ENCODE data around the gene COX5B. TPM values are rescaled to one million over a fixed set of nuclear protein-coding genes. Genes with fewer than 3 reads are reported as not detected.

The COX5B gene
- total RNA-seq, 4 donors from 2014 or later = 248 to 409 (median 335) TPM

DNA sequence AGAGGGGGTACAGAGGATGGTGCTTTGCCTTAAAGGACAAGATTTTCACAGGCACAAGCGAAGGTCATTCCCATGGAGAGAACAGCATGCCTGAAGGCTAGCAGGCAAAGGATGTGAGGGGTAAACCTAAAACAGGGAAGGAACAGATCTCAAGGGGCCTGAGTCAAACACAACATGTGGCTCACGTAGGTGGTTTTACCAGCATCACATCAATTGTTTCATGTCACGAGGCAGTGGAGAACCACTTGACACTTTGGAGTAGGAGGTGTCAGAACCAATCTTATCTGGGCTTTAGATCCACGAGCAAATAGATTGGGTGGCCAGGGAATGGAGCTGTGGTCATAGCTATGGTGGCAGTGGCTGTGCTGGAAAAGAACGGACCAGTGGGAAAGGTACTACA lies 8.4 kb downstream of the COX5B start:
- WGBS, 2 donors = 92 to 97% methylated on average over 5 of the region's 5 CpGs
- Histone ChIP-seq H3K27ac (no peak overlapping the region), H3K36me3 (peaks cover 0 to 72% (median 9%) of the 10 kb centered on the region in 3 donors), H3K9me3 (peaks cover 0 to 16% (median 0%) of the 10 kb centered on the region in 4 donors), H3K27me3 (no peaks in the 10 kb centered on the region), H3K4me3 (no peak overlapping the region), H3K4me1 (no peaks in the 10 kb centered on the region)
- DNase-seq (ENCODE audit: low spot score in 2 of 2) = no peak
- TF ChIP-seq POLR2A (IDR thresholded peaks at IDR 0.05) (no peak), EP300 (IDR thresholded peaks at IDR 0.05) (no peak)
- TF ChIP-seq, protein P1, sequence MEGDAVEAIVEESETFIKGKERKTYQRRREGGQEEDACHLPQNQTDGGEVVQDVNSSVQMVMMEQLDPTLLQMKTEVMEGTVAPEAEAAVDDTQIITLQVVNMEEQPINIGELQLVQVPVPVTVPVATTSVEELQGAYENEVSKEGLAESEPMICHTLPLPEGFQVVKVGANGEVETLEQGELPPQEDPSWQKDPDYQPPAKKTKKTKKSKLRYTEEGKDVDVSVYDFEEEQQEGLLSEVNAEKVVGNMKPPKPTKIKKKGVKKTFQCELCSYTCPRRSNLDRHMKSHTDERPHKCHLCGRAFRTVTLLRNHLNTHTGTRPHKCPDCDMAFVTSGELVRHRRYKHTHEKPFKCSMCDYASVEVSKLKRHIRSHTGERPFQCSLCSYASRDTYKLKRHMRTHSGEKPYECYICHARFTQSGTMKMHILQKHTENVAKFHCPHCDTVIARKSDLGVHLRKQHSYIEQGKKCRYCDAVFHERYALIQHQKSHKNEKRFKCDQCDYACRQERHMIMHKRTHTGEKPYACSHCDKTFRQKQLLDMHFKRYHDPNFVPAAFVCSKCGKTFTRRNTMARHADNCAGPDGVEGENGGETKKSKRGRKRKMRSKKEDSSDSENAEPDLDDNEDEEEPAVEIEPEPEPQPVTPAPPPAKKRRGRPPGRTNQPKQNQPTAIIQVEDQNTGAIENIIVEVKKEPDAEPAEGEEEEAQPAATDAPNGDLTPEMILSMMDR (IDR thresholded peaks at IDR 0.05) = no peak

DNA sequence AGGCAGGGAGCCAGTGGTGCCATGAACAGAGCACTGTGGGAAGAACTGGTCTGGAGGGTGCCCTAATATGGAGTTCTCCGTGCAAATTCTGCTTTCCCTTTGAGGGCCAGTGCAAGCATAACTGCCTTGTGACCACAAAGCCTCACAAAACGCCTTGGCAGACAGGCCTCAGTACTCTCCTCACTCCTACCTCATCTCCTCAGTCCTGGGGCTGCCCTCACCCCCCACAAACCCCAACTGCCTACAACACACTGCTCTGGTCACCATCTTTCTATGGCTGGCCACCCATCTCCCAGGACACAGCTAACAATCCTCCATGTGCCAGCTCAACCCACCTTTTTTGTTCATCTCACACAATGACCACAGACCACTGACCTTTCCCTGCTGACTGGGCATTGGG lies 8.9 kb downstream of the COX5B start:
- Histone ChIP-seq H3K36me3 (peaks cover 0 to 72% (median 9%) of the 10 kb centered on the region in 3 donors), H3K27me3 (no peaks in the 10 kb centered on the region), H3K4me1 (no peaks in the 10 kb centered on the region), H3K4me3 (no peak overlapping the region), H3K9me3 (peaks cover 0 to 16% (median 0%) of the 10 kb centered on the region in 4 donors), H3K27ac (no peak overlapping the region)
- 92 to 97% methylated on average over 2 of the region's 2 CpGs for WGBS, 2 donors
- DNase-seq (ENCODE audit: low spot score in 2 of 2) = no peak
- TF ChIP-seq, protein P1 (IDR thresholded peaks at IDR 0.05) = no peak
- TF ChIP-seq EP300 (IDR thresholded peaks at IDR 0.05) (no peak), POLR2A (IDR thresholded peaks at IDR 0.05) (no peak)

DNA sequence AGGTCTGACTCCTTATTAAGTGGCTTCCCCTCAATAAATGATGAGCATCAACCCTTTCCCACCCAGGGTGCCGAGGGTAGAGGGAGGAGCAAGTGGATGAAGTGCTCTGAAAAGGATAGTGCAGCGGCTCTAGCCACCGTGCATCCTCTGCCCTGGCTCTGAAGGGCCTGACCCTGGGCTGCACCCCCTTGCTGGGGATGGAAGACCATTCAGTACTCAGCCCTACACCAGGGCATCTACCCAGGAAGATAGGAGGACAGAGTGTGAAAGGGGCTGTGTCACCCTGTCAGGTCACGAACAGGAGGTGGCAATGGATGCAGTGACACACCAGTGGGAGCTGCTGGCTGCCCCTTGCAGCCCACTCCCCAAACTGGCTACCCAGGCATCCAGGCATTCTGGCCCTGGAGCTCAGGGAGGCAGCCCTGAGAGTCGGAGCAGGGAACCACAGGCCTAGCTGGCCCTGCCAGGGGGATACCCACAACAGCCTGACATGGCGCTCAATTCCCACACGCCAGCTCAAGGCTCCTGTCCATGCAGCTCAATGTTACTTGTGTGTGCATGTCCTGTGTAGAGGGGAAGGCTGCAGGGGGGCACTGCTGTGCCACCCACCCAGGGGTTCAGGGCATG lies 10.4 kb downstream of the COX5B start:
- peaks cover 0 to 14% (median 0%) of the 10 kb centered on the region in 4 donors for H3K4me1 ChIP-seq
- no peak for TF ChIP-seq EP300 (IDR thresholded peaks at IDR 0.05)
- no peak for TF ChIP-seq POLR2A (IDR thresholded peaks at IDR 0.05)
- TF ChIP-seq, protein P1 (IDR thresholded peaks at IDR 0.05) = no peak
- no peak for DNase-seq (ENCODE audit: low spot score in 2 of 2)
- H3K4me3 ChIP-seq = no peak overlapping the region
- 91 to 93% methylated on average over 7 of the region's 7 CpGs for WGBS, 2 donors
- peaks cover 0 to 76% (median 9%) of the 10 kb centered on the region in 3 donors for H3K36me3 ChIP-seq
- H3K27ac ChIP-seq = no peak overlapping the region
- peaks cover 0 to 16% (median 0%) of the 10 kb centered on the region in 4 donors for H3K9me3 ChIP-seq
- no peaks in the 10 kb centered on the region for H3K27me3 ChIP-seq

DNA sequence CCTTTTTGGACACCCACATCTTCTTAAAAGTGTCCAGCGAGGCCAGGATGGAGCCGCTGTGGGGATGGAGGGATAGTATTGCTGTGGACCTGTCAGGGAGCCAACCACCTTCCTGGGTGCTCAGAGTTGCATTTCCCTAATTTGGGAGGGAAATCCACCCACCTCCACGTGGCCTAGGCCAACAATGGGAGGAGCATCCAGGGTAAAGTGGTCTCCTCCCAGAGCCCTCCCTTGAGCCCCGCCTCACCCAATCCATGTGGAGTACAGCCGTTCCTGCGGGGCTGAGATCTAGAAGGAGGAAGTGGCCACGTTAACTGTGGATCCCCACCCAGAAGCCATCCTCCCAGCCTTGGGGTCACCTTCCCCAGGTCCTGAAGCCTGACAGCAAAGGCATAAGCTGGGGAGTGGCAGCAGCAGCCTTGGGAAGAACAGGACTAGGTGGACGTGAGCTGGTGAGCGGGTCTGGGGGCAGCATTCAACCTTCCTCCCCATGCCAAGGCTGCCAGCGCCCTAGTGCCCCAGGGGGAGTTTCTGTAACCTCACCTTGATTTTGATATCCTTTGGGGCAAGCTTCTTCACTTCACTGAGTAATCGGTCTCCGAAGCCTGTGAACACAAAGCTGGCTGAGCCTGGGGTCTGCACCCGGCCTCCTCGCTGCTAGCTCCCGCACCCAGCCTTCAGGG lies 11.2 kb downstream of the COX5B start:
- WGBS, 2 donors = 75 to 77% methylated on average over 15 of the region's 15 CpGs
- peaks cover 0 to 76% (median 9%) of the 10 kb centered on the region in 3 donors for H3K36me3 ChIP-seq
- peaks cover 0 to 16% (median 0%) of the 10 kb centered on the region in 4 donors for H3K9me3 ChIP-seq
- peaks cover 0 to 22% (median 7%) of the 10 kb centered on the region in 4 donors for H3K4me1 ChIP-seq
- no peaks in the 10 kb centered on the region for H3K27me3 ChIP-seq
- TF ChIP-seq, protein P1 (IDR thresholded peaks at IDR 0.05) = no peak
- TF ChIP-seq EP300 (IDR thresholded peaks at IDR 0.05) = no peak
- no peak for TF ChIP-seq POLR2A (IDR thresholded peaks at IDR 0.05)
- no peak overlapping the region for H3K27ac ChIP-seq
- no peak for DNase-seq (ENCODE audit: low spot score in 2 of 2)
- no peak overlapping the region for H3K4me3 ChIP-seq
